ENCODE data around the gene SLX9.

The SLX9 gene

DNA sequence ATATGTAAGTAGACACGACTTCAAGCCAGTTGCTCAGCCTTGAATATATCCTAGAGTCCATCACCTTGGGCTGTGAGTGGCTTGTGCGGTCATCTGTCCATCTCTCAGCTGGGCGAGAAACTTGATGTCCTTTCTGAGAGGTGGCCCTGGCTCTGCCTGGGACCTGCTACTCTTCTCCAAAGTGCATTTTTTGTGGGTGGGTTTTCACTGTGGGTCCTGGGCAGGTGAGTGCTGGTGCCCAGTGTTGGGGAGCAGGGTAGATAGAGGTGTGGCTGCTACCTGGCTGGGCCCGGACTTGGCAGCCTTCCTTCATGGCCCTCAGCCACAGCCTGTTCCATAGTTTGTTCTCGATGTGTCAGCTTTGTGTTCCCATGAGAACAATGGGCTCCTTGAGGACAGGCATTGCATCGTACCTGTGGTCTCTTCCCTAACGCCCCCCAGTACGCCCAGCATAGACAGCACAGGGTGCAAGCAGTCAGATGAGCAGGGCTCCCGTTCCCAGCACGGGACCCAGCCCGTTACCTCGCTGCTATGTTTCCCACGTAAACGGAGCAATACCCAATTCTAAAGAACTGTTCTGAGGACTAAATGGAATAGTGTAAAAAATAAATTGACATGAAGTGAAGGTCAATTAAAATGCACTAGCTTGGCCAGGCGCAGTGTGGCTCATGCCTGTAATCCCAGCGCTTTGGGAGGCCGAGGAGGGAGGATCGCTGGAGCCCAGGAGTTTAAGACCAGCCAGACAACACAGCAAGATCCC, 877 bp upstream of the SLX9 start:
- Histone ChIP-seq H3K27ac (ENCODE audit: low read depth, low read length) (no peak overlapping the region), H3K79me1 (ENCODE audit: low read length) (peaks cover 24% of the 10 kb centered on the region), H3K27me3 (ENCODE audit: insufficient read depth, low read length, poor library complexity) (no peaks in the 10 kb centered on the region), H3K79me2 (ENCODE audit: control insufficient read depth, insufficient read depth, low read length) (peaks cover 39% of the 10 kb centered on the region), H4K5ac (ENCODE audit: low read length) (no peak overlapping the region), H2AK5ac (ENCODE audit: low read length) (no peak overlapping the region), H2BK120ac (ENCODE audit: low read depth, low read length) (no peak overlapping the region), H3K9ac (ENCODE audit: low read length) (peak overlapping the region; percentile 85), H3K4me3 (ENCODE audit: low read length) (peak overlapping the region; percentile 77), H2BK15ac (replicated peaks; ENCODE audit: low read depth) (no peak overlapping the region), H3K36me3 (ENCODE audit: control insufficient read depth, insufficient read depth, low read length) (peaks cover 3% of the 10 kb centered on the region), H3K4me1 (ENCODE audit: control insufficient read depth, low read depth, low read length) (peaks cover 4% of the 10 kb centered on the region), H3K18ac (ENCODE audit: low read length) (no peak overlapping the region), H3K56ac (ENCODE audit: low read length) (peak overlapping the region; percentile 90), H3K23ac (ENCODE audit: low read length) (peak overlapping the region; percentile 89), H3K4ac (ENCODE audit: low read depth, low read length) (peak overlapping the region; percentile 5), H3K4me2 (ENCODE audit: low read length) (peak overlapping the region; percentile 67), H2BK5ac (ENCODE audit: low read length) (no peak overlapping the region), H4K8ac (ENCODE audit: low read depth, low read length) (peak overlapping the region; percentile 88)
- DNase-seq: no peak
- no CpG with 5 or more reads among the region's 18 CpGs for WGBS (ENCODE audit: extremely low coverage, insufficient coverage, low lambda C conversion rate)

DNA sequence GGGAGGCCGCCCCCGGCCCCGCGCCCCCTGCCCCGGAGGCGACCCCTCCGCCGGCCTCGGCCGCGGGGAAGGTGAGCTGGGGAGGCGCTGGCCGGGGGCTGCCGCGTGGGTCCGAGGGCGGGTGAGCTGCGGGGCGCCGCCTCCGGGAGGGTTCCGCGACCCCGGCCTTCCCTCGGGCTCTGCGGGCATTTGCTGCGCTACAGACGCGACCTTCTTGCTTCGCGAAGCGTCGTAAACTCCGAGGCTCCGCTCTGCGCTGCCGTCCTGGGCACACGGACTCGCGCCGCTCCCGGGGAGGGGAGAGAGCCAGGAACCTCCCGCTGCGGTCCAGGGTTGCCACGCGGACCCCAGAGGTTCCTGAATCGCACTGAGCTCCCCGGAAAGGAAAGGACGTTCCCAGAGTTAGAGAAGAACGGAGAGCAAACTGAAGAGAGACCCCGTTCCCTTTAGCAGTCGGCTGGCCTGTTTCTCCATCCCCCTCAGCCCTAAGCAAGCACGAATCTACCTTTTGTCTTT, 345 bp downstream of the SLX9 start:
- Histone ChIP-seq H3K9ac (ENCODE audit: low read length) (peak overlapping the region; percentile 97), H3K79me1 (ENCODE audit: low read length) (peaks cover 28% of the 10 kb centered on the region), H3K4ac (ENCODE audit: low read depth, low read length) (peak overlapping the region; percentile 1), H3K27me3 (ENCODE audit: insufficient read depth, low read length, poor library complexity) (no peaks in the 10 kb centered on the region), H2BK15ac (replicated peaks; ENCODE audit: low read depth) (no peak overlapping the region), H4K8ac (ENCODE audit: low read depth, low read length) (no peak overlapping the region), H3K4me2 (ENCODE audit: low read length) (peak overlapping the region; percentile 63), H4K5ac (ENCODE audit: low read length) (no peak overlapping the region), H2BK5ac (ENCODE audit: low read length) (no peak overlapping the region), H3K27ac (ENCODE audit: low read depth, low read length) (peak overlapping the region; percentile 27), H3K56ac (ENCODE audit: low read length) (peak overlapping the region; percentile 98), H3K23ac (ENCODE audit: low read length) (peak overlapping the region; percentile 89), H3K4me1 (ENCODE audit: control insufficient read depth, low read depth, low read length) (peaks cover 4% of the 10 kb centered on the region), H3K4me3 (ENCODE audit: low read length) (peak overlapping the region; percentile 85), H2AK5ac (ENCODE audit: low read length) (no peak overlapping the region), H3K79me2 (ENCODE audit: control insufficient read depth, insufficient read depth, low read length) (peaks cover 46% of the 10 kb centered on the region), H3K18ac (ENCODE audit: low read length) (peak overlapping the region; percentile 81), H2BK120ac (ENCODE audit: low read depth, low read length) (no peak overlapping the region), H3K36me3 (ENCODE audit: control insufficient read depth, insufficient read depth, low read length) (peaks cover 10% of the 10 kb centered on the region)
- DNase-seq: no peak
- WGBS (ENCODE audit: extremely low coverage, insufficient coverage, low lambda C conversion rate): no CpG with 5 or more reads among the region's 53 CpGs

DNA sequence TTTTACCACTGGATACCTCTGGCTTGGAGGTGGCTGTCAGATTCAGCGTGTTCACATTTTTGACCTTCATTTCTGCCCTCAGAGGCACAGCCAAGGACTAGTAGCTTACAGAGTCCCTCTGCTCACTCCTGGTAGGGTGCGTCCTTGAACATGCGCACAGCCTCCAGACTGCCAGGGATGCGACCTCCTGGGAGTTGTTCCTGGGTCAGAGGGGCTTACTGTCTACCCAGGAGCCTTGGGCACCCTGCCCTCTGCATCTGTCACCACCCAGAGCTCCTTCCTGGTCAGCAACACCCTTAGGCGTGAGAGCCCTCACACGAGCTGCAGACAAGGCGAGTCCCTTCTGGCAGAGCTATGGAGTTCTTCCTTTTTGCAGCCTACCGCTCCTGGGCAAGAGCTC, 1.7 kb downstream of the SLX9 start:
- Histone ChIP-seq H3K79me2 (ENCODE audit: control insufficient read depth, insufficient read depth, low read length) (peaks cover 49% of the 10 kb centered on the region), H4K5ac (ENCODE audit: low read length) (no peak overlapping the region), H3K36me3 (ENCODE audit: control insufficient read depth, insufficient read depth, low read length) (peaks cover 11% of the 10 kb centered on the region), H3K4ac (ENCODE audit: low read depth, low read length) (no peak overlapping the region), H3K79me1 (ENCODE audit: low read length) (peaks cover 31% of the 10 kb centered on the region), H3K4me2 (ENCODE audit: low read length) (no peak overlapping the region), H3K27me3 (ENCODE audit: insufficient read depth, low read length, poor library complexity) (no peaks in the 10 kb centered on the region), H3K27ac (ENCODE audit: low read depth, low read length) (no peak overlapping the region), H3K4me1 (ENCODE audit: control insufficient read depth, low read depth, low read length) (peaks cover 4% of the 10 kb centered on the region), H3K56ac (ENCODE audit: low read length) (peak overlapping the region; percentile 30), H4K8ac (ENCODE audit: low read depth, low read length) (no peak overlapping the region), H3K18ac (ENCODE audit: low read length) (no peak overlapping the region), H2AK5ac (ENCODE audit: low read length) (no peak overlapping the region), H3K9ac (ENCODE audit: low read length) (peak overlapping the region; percentile 18), H3K4me3 (ENCODE audit: low read length) (no peak overlapping the region), H2BK120ac (ENCODE audit: low read depth, low read length) (no peak overlapping the region), H3K23ac (ENCODE audit: low read length) (no peak overlapping the region), H2BK5ac (ENCODE audit: low read length) (no peak overlapping the region), H2BK15ac (replicated peaks; ENCODE audit: low read depth) (no peak overlapping the region)
- WGBS (ENCODE audit: extremely low coverage, insufficient coverage, low lambda C conversion rate): no CpG with 5 or more reads among the region's 8 CpGs
- no peak for DNase-seq

DNA sequence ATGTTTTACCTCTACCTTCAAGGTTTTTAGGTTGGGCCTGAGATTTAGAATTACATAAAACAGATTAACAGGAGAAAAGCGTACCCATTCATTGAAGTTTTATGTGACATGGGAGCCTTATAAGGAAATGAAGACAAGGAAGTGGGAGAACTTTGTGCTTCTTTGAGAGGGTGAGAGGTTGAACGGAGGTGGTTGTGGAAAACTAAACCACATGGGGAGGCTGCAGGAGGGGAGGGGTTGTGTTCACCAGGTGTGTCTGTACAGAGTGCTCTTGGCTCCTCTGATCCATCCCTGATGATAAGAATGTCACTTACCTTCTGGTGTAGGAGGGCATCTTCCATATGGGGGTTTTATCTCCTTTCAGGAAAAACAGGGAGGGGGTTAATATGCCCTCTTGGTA, 2.7 kb downstream of the SLX9 start:
- Histone ChIP-seq H2BK5ac (ENCODE audit: low read length) (no peak overlapping the region), H3K27me3 (ENCODE audit: insufficient read depth, low read length, poor library complexity) (no peaks in the 10 kb centered on the region), H3K4me3 (ENCODE audit: low read length) (no peak overlapping the region), H3K9ac (ENCODE audit: low read length) (no peak overlapping the region), H4K5ac (ENCODE audit: low read length) (no peak overlapping the region), H3K79me2 (ENCODE audit: control insufficient read depth, insufficient read depth, low read length) (peaks cover 52% of the 10 kb centered on the region), H2BK15ac (replicated peaks; ENCODE audit: low read depth) (no peak overlapping the region), H3K18ac (ENCODE audit: low read length) (no peak overlapping the region), H2AK5ac (ENCODE audit: low read length) (no peak overlapping the region), H3K23ac (ENCODE audit: low read length) (no peak overlapping the region), H3K56ac (ENCODE audit: low read length) (no peak overlapping the region), H3K4me1 (ENCODE audit: control insufficient read depth, low read depth, low read length) (peaks cover 4% of the 10 kb centered on the region), H3K4me2 (ENCODE audit: low read length) (no peak overlapping the region), H4K8ac (ENCODE audit: low read depth, low read length) (no peak overlapping the region), H3K4ac (ENCODE audit: low read depth, low read length) (no peak overlapping the region), H2BK120ac (ENCODE audit: low read depth, low read length) (no peak overlapping the region), H3K36me3 (ENCODE audit: control insufficient read depth, insufficient read depth, low read length) (peaks cover 11% of the 10 kb centered on the region), H3K79me1 (ENCODE audit: low read length) (peaks cover 31% of the 10 kb centered on the region), H3K27ac (ENCODE audit: low read depth, low read length) (no peak overlapping the region)
- DNase-seq: no peak
- WGBS (ENCODE audit: extremely low coverage, insufficient coverage, low lambda C conversion rate): no CpG with 5 or more reads among the region's 2 CpGs

DNA sequence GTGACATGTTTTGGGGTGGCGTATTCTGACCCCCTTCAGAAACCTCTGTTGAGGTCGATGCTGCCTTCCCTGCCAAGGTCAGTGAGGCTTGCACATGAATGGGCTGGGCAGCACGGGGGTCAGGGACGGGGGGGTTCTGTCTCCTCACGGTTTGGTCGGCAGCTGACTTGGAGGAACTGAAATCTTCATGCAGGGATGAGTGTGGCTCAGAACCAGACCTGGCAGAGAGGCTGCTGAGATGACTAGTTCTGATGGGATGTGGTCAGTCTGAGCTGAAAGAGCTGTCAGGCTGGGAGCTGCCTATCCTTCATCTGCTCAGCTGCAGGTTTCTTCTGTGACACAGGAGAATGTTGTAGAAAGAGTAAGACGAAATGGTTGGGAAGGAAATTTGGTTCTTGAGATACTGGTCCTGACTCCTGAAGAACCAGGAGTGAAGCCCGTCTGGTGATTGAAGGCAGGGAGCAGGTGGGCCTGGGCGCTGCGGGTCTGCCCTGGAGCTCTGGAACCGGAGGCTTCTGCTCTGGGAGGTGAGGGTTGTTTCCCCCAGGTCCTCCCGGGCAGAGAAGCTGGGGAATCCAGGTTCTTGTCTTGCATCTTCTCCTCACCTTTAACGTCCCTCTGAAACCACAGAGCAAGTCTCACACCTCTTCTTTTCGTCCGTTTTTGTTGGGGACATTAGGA, 3.3 kb downstream of the SLX9 start:
- no peak overlapping the region for H2AK5ac ChIP-seq (ENCODE audit: low read length)
- H3K79me1 ChIP-seq (ENCODE audit: low read length): peaks cover 31% of the 10 kb centered on the region
- H3K4me1 ChIP-seq (ENCODE audit: control insufficient read depth, low read depth, low read length): peaks cover 4% of the 10 kb centered on the region
- no peak overlapping the region for H3K23ac ChIP-seq (ENCODE audit: low read length)
- no peak overlapping the region for H3K56ac ChIP-seq (ENCODE audit: low read length)
- H3K4me3 ChIP-seq (ENCODE audit: low read length): no peak overlapping the region
- no peak overlapping the region for H4K8ac ChIP-seq (ENCODE audit: low read depth, low read length)
- WGBS (ENCODE audit: extremely low coverage, insufficient coverage, low lambda C conversion rate): no CpG with 5 or more reads among the region's 15 CpGs
- no peak overlapping the region for H4K5ac ChIP-seq (ENCODE audit: low read length)
- no peak overlapping the region for H2BK5ac ChIP-seq (ENCODE audit: low read length)
- H3K36me3 ChIP-seq (ENCODE audit: control insufficient read depth, insufficient read depth, low read length): peaks cover 11% of the 10 kb centered on the region
- no peak for DNase-seq
- H3K18ac ChIP-seq (ENCODE audit: low read length): no peak overlapping the region
- H3K4me2 ChIP-seq (ENCODE audit: low read length): no peak overlapping the region
- no peak overlapping the region for H3K4ac ChIP-seq (ENCODE audit: low read depth, low read length)
- H2BK120ac ChIP-seq (ENCODE audit: low read depth, low read length): no peak overlapping the region
- H2BK15ac ChIP-seq (replicated peaks; ENCODE audit: low read depth): no peak overlapping the region
- H3K27me3 ChIP-seq (ENCODE audit: insufficient read depth, low read length, poor library complexity): no peaks in the 10 kb centered on the region
- no peak overlapping the region for H3K27ac ChIP-seq (ENCODE audit: low read depth, low read length)
- no peak overlapping the region for H3K9ac ChIP-seq (ENCODE audit: low read length)
- H3K79me2 ChIP-seq (ENCODE audit: control insufficient read depth, insufficient read depth, low read length): peaks cover 53% of the 10 kb centered on the region
